CMK (cell line): ENCODE data around the gene SLC4A4.
"Not testable (repeated sequence)": the region's sequence is repeated elsewhere in the genome, so short reads cannot be mapped to it uniquely, and the experiment has no call there.

ENCODE experiments used
- DNase-seq: peaks from one replicate; pipeline ENCODE4 v3.0.0-alpha.2; 2010; ENCODE audit warnings: low read depth

SLC4A4 gene

DNA sequence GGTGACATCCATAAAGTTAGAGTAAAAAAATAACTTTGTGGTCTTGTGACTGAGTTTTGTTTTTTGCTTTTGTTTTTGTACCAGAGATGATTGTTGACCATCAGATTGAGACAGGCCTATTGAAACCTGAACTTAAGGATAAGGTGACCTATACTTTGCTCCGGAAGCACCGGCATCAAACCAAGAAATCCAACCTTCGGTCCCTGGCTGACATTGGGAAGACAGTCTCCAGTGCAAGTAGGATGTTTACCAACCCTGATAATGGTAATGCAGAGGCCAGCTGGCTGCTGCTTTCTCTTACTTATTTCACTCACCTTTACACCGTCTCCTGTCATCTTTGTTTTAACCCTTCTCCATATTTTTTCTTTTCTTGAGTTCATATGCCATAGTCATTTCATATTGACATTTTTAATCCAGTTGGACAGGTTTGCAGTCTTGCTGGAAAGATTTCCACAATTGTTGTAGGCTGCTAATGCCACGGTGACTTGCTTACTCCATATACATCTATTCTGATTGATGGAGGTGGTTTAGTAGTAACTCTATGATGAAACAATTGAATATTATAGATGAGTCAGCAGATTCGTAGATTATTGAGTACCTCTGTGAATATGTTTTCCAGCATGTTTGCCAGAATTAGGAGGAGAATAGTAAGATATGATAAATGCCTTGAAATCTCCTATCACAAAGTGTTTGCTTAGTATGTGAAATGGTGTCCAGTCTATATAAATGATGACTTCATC is 18.3 kb downstream of the SLC4A4 start:
- no peak for DNase-seq

DNA sequence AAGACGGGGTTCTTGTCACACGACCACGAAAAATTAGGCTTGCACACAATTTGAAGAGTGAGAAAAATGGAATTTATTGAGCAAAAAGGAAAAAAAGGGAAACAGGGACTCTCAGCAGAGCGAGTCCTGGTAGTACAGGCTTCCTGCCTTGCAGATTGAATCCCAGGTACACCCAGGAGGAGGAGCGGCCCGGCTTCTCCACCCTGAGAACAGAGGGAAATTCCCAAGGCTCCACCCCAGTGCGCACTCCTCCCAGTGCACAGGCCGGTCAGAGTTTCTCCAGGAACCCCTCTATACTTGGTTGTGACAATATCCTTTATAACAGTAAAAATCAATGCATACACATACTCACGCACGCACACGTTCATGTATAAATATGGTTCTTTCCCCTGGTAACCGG is 22.0 kb downstream of the SLC4A4 start:
- no peak for DNase-seq

DNA sequence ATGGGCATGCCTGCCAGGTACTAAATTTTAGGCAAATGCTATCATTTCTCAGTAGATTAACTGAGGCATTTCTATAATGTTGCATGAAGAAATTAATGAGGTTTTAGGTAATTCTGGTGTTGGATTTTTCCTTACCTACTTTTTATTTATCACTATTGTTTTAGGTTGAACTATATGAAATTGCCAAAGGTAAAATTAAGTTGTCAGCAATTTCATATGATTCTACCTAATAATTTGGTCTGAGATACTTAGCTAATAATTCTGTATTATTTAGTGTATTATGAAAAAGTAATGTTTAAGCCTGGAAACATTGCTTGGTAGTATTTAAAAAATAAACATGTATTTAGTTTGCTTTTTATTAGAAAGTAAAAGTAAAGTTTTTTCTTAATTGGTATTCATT is 22.7 kb downstream of the SLC4A4 start:
- no peak for DNase-seq

DNA sequence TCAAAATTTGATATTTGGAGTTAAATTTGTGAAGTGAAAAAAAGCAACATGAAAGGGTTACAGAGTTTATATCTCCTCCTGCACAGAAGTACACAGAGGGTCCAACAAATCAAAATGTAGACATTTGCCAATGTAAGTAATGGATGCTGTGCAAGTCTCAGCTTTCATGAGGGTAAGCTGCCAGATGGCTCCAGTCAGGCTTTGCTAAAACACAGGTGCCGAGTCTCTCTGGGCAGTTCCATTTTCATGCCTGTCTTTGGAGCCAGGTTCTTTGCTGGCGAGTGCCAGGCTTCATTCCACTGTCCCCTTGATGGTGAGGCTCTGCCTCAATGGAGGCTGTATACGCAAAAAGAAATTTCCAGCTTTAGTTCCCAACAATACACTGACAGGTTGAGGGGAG is 27.9 kb downstream of the SLC4A4 start:
- DNase-seq, result no peak

DNA sequence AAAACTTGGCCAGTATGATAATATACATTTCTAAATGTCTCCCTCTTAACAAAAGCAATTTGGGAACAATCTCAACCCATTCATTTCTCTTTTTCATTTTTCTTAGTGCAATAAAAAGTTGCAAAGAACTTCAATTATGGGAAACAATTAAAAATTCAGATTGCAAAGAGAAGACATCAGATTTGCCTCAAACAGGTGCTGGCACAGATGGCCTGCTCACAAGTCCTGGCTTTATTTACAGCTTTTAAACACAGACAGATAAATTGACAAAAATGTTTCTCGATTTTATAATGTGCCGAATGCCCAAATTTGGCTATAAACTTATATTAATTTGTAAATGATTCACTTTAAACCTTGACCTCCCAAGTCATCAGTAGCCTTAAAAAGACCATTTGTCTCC is 28.7 kb downstream of the SLC4A4 start:
- no peak for DNase-seq

DNA sequence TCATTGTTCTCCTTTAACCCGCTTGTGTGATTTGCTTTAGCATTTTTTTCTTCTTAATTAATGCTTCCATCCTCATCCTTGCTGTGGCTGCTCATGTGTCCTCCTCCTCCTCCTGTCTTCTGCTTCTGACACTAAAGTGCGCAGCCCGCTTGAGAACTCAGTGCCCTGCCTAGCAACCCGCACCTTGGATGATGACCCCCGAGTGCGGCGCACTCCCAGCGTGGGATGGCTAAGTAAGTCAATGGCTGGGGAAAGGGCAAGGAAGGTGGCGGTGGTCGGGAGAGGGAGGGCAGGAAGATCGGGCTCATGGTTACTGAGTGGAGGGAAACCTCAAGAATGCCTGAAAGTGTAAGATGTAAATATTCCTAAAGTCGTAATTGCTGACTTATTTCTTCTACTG is 30.1 kb downstream of the SLC4A4 start:
- no peak for DNase-seq

DNA sequence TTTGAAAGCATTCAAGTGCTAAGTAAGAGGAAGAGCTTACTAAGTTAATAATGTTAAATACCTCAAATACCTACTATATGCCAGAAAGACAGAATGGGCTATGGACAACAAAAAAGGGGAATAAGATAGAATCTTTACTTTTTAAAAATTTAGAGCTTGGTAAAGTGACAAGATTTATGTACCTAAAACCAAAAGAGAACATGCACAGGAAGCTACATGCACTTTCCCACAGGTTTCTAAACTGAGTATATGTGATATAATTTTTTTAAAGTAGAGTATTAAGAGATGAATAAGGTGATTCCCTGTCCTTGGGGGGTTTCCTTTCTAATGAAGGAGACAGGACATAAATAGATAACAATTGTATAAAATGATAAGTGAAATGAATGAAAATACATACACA is 30.7 kb downstream of the SLC4A4 start:
- DNase-seq, result no peak

DNA sequence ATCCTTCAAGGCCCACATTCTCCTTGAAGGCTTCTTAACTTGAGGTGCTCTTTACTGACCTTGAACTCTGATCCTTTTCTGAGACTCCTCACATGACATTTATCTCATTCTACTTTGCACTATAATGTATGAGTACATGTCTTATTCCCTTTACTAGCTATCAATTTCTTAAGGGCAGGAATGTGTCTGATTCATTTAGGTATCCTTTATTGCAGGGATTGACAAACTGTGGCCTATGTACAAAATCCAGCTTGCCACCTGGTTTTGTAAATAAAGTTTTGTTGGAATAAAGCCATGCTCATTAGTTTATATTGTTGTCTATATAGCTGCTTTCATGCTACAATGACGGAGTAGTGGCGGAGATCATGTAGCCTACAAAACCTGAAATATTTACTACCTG is 36.7 kb downstream of the SLC4A4 start:
- no peak for DNase-seq

DNA sequence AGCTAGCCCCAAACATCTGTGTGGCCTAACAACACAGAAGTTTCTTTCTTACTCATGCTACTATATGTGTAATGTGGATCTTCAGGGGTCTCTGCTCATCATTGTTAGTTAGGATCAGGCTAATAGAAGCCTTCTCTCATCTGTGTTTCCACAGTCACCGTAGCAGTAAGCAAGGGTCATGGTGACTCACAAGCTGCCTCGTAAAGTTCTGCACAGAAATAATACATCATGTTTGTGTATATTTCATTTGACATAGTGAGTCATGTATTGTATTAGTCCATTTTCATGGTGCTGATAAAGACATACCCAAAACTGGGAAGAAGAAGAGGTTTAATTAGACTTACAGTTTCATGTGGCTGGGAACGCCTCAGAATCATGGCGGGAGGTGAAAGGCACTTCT is 38.7 kb downstream of the SLC4A4 start:
- no peak for DNase-seq

DNA sequence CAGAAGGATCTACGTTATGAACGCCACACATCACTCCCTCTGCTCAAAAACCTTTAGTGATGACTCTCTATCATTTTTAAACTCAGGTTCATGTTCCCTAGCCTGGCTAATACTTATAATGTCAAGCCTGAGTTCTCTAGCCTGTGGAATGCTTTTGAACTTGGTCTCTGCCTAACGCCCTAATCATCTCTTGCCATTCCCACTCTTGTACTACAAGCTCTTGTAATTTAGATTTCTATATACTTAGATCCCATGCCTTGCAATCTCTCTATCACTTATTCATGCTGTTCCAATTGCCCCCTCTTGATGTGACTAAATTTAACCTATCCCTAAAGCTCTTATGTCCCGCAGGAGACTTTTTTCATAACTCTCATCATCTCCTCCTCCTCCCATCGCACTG is 40.3 kb downstream of the SLC4A4 start:
- DNase-seq, result no peak

DNA sequence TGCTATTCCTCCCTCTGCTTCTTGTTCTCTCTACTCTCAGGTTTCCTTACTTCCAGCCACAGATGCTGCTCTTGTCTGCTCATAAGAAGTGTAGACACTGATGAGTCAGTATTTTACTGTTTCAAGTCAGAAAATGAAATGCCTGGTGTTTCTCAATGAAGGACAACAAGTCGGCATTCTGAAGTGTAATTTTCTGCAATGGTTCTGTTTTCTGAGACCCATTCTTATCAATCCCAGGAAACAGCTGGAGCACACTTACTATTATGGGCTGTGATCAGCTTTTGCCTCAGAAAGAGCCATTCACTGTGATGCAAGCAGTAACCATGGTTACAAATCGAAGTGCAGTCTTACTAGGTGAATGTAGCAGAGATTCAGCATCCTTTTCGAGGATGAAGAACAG is 42.0 kb downstream of the SLC4A4 start:
- DNase-seq, result no peak

DNA sequence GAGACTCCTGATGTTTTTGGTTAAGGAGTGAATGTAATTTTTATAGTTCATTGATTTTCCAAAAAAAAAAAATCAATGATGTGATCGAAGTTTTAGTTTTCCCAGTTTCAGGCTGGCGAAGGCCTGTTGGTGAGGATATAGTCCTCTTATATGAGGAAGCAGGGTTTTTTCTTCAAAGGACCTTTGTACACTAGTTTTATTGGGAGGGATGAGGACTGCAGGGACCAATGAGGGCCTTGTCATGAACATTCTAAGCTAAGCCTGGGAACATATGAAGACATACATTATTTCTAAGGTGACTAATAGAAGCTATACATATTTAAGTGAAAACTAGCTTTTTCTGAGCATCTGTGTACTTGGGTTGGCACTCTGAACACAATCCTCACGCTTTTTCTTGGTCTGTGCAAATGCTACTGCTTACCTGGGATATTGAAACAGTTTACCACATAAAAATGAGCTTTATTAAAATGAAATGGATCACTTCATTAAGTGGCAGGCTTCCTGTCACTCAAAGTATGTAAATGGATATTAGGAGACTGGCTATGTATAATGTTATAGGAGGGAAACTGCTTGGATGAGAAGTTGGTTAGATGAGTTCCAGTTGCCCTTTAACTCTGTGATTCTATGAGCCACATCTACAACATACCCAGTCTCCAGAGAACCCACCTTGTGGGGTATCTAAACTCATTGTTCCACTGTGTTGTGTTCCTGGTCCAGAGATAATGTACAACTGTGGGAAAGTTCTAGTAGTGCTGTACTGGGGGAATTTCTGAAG is 43.5 kb downstream of the SLC4A4 start:
- DNase-seq, result no peak

DNA sequence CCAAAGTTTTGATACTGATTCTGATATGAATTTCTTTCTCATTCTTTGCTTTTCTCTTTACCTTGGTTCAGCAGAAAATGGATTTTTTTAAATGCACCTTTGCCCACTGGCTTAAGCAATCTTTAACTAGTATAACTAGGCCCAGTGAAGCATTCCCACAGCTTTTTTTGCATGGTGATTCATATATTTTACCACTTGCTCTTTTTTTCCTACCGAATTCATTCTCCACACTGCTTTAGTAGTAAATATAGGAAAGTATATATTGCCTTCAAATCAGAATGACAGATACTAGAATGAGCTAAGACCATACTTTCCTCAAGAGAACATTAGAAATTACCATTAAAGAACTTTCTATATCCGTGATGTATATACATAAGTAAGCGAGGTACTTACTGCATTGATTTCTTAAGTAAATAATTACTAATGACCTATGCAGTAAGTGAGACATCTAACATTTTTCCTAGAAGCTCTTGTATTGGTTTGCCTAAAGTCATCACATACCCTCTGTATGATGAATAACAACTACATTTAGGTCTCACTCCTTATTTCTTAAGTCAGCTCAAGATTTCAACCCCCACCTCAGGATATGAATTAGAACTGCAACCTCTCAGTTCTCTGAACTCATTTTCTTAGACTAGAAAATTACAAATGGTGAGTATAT is 44.2 kb downstream of the SLC4A4 start:
- no peak for DNase-seq

DNA sequence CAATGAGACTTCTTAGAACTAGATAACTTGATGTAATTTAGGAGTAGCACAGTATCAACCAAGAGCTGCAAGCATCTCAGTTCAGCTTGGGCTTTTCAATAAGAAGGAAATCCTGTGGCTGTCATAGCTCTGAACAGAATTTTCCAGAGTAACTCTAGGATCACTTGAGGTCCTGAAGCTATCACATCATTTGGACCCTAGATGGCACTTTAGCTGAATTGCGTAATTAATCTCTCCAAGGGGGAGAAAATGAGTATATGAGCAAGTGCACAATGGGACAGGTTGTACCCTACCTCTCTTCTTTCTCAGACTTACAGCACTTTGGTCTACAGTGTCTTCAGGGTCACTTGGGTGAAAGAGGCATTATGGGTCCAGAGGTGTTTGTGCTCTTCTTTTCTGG is 45.2 kb downstream of the SLC4A4 start:
- no peak for DNase-seq

DNA sequence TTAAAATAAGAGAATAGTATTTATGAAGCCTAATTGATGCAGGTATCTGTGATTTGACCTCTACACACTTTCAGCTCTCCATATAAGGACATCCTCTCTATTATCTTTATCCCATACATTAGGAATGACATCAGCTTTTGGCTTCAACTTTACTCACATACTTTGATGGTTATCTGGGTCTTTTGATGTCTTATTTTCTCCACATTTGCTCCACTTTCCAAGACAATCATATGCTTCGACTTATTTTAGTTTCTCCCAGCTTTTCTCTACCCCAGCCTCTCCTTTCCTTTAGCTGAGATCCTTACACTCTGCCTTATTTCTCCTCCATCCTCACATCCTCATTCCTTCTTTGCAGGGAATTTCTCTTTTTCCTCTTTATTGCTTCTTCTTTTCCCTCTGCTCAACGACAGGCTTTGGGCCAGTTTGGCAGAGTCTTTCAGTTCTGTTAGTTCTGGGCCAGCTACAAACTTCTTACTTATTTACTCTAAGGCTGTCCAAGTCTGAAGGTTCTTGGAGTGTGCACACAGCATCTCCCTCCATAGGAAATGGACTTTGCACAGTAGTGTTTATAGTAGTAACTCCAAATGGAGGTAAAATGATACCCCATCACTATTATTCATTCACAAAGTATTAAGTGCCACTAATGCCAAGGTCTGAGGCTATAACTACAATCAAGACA is 50.5 kb downstream of the SLC4A4 start:
- DNase-seq, result no peak

DNA sequence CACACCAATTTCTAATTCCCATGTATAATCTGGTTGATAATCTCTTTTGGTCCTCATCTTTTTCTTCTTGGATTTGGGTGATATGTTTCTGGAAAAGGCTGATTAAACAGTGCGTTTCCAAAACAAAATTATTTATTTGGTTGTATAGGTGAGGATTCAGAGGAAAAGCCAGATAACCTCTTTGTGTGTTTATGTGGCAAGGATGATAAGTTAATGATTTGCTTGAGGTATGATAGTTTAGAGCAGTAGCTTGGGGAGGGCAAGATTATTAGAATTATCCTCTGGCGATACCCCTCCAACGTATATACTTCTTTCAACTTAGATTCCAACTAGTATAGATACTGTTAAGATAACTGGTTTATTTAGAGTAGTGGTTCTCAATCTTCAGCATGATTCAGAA is 53.3 kb downstream of the SLC4A4 start:
- DNase-seq, result no peak

DNA sequence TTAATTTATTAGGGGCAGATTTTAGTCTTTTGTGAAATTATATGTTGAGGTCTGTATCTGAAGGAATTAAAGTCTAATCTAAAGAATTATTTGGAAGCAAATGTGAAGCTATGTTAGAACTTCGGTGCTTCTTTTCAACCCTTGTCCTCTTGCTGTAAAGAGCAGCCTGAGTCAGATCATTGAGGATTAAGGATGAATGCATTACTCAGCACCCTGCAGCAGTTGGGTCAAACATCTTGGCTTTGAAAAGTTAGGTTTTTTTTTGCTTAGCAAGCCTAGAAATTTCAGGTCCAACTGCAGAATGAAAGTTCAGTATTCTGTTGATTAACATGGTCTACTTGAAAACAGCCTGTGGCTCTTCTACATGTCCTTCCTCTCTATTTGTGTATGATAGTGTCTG is 57.6 kb downstream of the SLC4A4 start:
- no peak for DNase-seq

DNA sequence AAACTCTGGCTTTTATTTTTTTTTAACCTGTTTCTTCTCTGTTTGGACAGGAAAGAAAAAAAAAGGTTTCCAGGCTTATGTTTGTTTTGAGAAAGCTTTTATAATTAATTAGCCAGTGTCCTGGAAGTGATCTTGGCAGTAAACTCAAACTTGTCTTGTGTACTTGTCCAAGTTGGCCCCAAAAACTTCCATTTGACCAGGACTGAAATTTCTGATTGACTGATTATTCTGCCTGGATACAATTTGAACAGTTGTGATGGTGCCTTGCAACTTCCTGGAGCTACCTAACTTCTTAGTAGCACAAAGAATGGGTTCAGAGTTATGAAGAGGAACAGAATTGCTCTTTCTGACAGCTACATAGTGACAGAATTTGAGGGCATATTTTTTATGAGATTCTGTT is 62.0 kb downstream of the SLC4A4 start:
- DNase-seq, result no peak

DNA sequence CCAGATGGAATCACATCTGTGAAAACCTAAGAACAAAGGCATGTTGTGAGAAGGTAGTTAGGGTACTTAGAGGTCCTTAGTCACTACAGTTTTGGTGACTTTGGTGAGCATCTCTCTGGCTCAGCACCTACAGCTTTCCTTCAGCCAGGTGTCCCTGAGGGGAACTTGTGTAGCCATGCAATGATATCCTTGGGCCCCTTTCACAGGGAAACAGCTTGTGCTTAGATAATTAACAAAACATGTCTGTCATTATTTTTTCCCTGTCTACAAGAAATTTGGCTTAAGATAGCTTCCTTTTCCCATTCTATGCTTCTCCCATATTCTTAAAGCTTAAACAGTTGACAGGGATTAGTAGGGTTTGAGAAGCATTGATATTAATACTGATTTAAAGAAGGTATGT is 63.8 kb downstream of the SLC4A4 start:
- DNase-seq, result no peak

DNA sequence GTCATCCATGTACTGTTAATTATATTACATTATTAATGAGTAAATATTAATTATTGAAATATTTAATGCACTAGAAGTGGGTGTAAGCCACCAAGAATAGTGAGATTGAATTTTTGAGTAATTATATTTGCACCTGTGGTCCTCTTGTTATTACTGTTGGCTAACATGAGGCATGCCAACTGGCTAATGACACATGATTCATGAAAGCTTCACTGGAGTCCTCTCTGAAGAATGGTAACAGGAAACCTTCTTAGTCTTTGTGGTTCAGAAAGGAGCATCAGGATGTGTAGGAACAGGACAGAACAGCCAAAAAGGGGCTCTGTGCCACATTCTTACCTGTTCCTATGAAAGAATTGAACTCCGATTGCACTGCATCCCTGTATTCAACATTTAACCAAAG is 65.2 kb downstream of the SLC4A4 start:
- no peak for DNase-seq

DNA sequence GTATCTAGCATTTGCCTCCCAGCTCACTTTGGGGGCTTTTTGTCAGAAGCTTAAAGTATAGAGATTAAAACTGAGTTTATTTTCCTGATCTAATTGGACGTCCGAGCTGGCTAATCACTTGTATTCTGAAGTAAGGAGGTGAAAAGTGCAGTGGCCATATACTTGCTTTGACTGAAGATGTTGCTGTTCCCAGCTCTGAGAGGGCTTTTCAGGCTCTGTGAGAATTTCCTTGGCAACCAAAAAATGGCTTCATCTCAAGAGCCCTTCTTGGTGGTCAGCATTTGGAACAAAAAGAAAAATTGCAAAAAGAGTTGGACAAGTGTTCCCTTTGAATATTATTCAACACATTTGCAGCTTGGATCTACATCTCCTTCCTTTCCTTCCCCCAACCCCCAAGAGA is 67.0 kb downstream of the SLC4A4 start:
- no peak for DNase-seq

DNA sequence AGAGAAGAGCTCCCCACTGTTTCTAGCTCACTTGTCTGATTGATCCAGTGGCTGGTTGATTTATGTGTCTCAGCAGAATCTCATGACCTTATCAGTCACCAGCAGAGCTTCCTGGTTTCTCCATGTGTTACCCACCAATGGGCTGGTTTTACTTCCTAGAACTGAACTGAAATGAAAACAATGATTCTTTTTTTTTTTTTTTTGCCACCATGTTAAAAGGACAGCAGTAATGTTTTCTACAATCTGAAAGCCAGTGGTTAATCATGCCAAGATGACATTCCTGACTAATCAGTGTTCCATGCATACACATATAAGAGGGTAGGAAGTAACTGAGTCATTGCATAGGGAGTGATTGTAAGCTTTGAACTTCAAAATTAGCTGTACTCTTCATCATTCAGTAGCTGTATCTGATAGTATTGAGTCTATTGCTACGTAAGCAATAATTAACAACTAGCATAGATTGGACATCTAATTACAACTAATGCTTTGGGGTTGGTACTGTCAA is 67.7 kb downstream of the SLC4A4 start:
- peak; percentile 74 for DNase-seq

DNA sequence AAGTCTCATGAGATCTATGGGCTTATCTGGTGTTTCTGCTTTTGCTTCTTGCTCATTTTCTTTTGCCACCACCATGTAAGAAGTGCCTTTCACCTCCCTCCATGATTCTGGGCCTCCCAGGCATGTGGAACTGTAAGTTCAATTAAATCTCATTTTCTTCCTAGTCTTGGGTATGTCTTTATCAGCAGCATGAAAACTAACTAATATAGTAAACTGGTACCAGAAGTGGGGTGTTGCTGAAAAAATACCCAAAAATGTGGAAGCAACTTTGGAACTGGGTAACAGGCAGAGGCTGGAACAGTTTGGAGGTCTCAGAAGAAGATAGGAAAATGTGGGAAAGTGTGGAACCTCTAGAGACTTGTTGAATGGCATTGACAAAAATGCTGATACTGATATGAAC is 70.1 kb downstream of the SLC4A4 start:
- DNase-seq, result not testable (repeated sequence)
